CD1c-positive myeloid dendritic cell (primary cell): ENCODE results near the gene FIGN.

Experiments used
- DNase-seq: peaks from one replicate; pipeline ENCODE4 v3.0.0-alpha.2; 2016; ENCODE audit errors: extremely low spot score

Gene FIGN

DNA sequence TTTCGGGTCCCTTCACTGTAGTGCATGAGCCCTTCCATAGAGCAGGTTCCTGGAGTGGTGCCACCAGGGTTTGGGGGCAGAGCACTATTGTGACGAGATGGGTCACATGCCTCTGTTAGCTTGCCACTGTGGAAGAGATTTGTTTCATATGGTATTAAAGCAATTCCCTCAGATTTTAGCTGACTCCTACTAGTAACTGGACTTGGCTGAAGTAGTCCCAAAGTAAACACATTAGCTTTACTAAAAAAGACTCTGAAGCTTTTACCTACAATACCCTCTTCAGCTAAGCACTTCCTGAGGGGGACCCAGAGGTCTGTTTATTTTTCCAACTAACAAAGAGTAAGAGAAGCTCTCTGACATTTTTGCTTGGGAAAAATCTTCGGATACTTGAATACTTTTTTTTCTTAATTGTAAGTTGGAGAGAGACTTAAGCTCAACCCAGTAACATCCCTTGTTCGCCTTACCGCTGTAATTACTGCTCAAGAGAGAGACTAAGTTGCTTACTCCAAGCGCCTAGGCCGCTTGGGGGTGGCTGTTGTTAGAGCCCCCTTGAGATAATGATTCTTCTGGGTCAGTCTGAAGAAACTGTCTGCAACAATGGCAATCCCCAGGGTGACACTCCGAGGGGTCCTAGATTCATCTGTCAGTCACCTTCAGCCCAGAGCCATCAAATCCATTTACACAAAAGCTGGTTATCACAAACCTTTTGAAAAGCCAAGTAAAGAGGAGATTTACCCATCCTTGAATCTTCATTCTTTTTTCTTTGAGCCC, 177.4 kb downstream of the FIGN start:
- no peak for DNase-seq

DNA sequence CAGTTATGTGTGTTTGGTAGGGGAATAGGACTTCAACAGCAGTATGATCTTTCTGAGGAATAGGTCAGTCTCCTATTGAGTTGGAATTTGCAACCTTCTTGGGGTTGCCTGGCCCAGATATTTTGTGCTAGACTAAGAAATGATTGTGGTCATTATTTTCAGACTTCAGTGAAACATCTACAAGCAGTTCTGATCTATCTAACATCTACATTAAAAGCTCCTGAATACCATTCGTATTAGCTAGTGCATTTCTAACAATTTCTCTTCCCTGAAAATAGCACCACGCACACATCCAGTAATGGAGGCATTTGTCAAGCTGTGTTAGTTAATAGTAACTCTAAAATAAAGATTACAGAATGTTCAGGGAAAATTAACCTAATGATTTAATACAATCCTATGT, 179.3 kb downstream of the FIGN start:
- no peak for DNase-seq

DNA sequence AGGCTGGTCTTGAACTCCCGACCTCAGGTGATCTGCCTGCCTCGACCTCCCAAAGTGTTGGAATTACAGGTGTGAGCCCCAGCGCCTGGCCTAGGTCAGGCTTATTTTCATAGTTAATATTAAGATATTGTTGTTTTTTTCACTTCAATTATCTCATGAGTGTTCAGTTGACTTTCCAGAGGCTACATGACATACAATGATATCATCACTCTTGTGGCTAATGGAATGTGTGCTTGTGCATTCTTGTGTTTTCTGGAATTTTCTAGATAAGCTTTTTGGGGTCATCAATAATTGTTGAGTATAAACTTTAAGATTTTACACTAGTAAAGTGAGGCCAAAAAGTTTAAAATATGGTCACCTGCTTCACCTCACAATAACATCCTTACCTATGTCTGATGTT, 180.9 kb downstream of the FIGN start:
- no peak for DNase-seq

DNA sequence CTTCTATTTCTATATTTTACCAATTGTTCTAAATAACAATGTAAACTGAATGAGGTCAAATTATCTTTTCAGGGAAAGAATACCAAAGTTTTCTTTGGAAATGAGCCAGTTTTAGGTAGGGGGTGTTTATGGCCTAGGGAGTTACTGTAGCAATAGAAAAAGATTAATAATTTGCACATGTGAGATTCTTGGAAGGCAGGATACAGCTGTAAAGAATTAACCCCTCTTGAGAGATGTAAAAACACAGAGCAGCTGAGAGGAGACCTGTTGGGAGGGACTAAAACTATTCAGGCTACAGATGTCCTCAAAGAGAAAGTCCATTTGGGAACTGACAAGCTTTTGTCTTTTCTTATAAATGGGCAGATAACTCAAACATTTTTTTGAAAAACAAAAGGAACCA, 182.2 kb downstream of the FIGN start:
- DNase-seq: no peak

DNA sequence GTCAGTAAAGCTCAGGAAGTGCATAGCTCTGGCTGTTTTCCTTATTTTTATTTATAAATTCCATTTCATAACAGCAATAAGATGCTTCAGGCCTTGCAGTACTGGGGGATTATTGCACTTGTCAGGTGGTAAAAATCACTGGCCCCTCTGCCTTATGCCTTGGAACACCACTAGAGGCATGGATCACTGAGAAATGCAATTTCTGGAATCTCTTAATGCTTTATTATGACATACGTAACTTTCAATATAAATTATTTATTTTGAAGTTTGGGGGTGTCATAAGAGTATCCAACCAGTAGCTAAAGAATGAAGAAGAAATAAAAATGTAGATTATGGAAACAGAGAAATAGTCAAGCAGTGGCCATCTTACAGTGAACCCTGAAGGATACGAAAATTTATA, 183.1 kb downstream of the FIGN start:
- DNase-seq: no peak

DNA sequence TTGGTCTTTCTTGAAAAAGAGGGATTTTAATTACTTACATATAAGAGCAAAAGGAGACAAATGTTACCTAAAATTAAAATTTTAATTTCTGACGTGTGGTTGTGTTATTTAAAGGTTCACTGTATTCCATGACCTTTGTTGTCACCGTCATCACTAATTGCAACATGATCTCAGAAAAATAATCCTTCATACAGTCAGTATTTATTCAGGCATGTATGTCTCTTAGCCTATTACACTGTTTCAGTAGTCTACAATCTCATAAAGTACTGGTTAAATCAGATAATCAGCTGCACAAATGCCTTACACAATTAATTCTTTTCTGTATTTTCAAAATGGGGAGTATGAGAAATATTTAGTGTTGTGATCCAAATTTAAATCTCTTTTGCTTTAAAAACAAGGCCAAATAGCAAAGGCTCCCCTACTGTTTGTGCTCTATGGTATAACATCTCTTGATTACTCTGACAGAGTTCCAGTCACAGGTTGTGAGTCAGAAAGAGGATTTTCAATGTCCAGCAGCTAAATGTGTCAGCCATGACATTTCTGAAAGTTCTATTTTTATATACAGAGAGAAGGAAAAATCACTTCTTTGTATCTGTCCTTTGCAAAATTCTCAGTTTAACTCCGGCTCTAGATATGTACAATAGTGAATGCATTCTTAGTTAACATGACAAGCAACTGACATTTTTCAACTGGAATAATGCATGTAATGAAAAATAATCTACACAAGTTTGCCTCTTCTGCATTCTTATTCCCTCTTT, 184.0 kb downstream of the FIGN start:
- no peak for DNase-seq

DNA sequence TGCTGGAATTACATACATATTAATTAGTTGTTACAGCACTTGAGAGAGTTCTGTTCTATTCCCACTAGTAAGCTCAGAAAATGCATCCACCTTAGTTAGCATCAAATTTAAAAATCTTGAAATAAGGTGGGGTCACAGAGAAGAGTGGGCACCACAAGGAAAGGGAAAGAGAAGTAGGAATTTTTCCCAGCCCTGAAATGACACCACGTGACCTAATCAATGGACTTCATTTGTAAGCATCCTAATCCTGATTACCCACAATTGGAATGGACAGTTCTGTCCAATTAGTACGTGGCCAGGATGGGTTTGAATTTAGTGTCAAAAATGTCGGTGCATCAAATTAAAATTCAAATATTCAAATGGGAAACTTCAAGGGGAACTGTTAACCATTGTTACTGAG, 186.8 kb downstream of the FIGN start:
- no peak for DNase-seq
